NT2/D1 (cell line): Measurements from ENCODE around the gene GCNT1.

Source experiments
- SUZ12 ChIP-seq: IDR thresholded peaks from 2 replicates; pipeline ENCODE4 v1.6.1; 2011; ENCODE audit not compliant: insufficient read length, insufficient read depth; ENCODE audit errors: extremely low read depth
- YY1 ChIP-seq: IDR thresholded peaks from 2 replicates; pipeline ENCODE4 v1.6.1; 2011; ENCODE audit not compliant: insufficient read length, insufficient read depth

GRCh38 chr9:76528056-76528455 lies 69.1 kb downstream of the GCNT1 start:
- TF ChIP-seq YY1 (no peak), SUZ12 (no peak)
